Breast epithelium (tissue), 3 donors: Measurements from ENCODE around the gene IGSF9B.

Experiments
- POLR2A ChIP-seq: fragments of 450-650 bp; IDR thresholded peaks from one replicate; pipeline ENCODE4 v1.6.1; 2016; ENCODE audit warnings: antibody characterized with exemption, mild to moderate bottlenecking, moderate library complexity
- POLR2AphosphoS5 ChIP-seq, 3 donors: sonication (generic); formaldehyde crosslinking; IDR thresholded peaks; one replicate each; pipeline ENCODE4 v1.6.1; 2017; ENCODE audit warnings: antibody characterized with exemption in 3 of 3
- TF ChIP-seq, protein P1 (sequence below), 3 donors: fragments of 450-650 bp; IDR thresholded peaks; one replicate each; pipeline ENCODE4 v1.5.1; 2016 to 2017; ENCODE audit warnings: antibody characterized with exemption in 3 of 3, mild to moderate bottlenecking in 3 of 3, moderate library complexity in 3 of 3

GRCh38 chr11:133943950-133944698, 12.6 kb downstream of the IGSF9B start:
- TF ChIP-seq, protein P1, sequence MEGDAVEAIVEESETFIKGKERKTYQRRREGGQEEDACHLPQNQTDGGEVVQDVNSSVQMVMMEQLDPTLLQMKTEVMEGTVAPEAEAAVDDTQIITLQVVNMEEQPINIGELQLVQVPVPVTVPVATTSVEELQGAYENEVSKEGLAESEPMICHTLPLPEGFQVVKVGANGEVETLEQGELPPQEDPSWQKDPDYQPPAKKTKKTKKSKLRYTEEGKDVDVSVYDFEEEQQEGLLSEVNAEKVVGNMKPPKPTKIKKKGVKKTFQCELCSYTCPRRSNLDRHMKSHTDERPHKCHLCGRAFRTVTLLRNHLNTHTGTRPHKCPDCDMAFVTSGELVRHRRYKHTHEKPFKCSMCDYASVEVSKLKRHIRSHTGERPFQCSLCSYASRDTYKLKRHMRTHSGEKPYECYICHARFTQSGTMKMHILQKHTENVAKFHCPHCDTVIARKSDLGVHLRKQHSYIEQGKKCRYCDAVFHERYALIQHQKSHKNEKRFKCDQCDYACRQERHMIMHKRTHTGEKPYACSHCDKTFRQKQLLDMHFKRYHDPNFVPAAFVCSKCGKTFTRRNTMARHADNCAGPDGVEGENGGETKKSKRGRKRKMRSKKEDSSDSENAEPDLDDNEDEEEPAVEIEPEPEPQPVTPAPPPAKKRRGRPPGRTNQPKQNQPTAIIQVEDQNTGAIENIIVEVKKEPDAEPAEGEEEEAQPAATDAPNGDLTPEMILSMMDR (IDR thresholded peaks at IDR 0.05) = no peak
- TF ChIP-seq POLR2A (no peak), POLR2AphosphoS5 (IDR thresholded peaks at IDR 0.05) (no peak)
